Stimulated activated CD4-positive, alpha-beta T cell treated with anti-CD3 and anti-CD28 coated beads, Interleukin-12 subunit alpha, Interleukin-12 subunit beta, amount 100 ng/mL, for 48 hours (primary cell): ENCODE data around the gene CAPRIN2.

Experiments
- DNase-seq, 3 donors: peaks; one replicate each; pipeline ENCODE4 v3.0.0-alpha.2; 2020; ENCODE audit warnings: low read depth in 2 of 3, low spot score in 1 of 3

Gene CAPRIN2

DNA sequence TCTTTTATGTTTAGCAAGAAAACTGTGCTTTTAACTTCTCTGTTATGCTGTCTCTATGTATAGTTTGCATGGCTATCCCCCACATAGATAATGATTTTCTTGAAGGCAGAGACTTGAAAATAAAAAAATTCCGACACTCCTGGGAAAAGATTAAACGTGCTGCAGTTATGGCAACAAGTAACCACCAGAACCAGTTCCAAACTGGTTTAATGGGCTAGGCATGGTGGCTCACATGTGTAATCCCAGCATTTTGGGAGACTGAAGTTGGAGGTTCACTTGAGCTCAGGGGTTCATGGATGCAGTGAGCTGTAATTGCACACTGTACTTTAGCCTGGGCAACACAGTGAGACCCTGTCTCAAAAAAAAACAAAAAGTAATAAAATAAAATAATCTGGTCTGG is 15.1 kb upstream of the CAPRIN2 start:
- no peak for DNase-seq

DNA sequence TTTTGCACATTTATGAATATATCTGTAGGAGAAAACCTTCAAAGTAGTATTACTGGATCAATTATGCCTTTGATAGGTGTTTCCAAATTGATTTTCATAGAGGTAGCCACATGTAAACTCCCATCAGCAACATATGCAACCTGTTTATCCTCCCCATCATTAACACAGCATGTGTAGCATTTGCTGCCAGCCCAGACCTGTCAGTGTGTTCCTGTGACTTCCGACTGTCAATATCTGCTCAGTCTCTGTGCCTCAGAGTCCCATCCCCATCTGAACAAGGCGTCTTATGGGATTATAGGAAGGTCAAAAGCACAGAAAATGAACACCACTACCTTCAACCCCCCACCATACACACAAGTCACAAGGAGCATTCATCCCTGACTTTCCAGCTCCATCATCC is 9.5 kb upstream of the CAPRIN2 start:
- no peak for DNase-seq

DNA sequence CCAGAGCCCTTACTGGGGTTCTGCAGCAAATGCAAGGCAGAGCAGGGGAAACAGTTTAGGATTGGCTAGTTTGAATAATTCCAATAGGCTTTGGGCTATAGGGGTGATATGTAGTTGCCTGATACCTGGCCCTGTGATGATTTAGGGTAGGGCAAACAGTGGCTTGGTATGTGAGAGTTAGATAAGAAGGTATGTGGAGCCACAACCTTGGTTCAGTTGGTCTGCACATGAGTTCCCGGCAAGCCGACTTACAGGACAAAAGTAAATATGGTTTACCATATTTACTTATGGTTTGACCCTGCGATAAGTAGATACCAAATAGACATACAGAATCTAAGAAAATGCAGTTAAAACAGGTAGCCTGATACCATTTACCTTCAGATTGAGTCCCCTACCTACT is 8.3 kb upstream of the CAPRIN2 start:
- DNase-seq, result no peak

DNA sequence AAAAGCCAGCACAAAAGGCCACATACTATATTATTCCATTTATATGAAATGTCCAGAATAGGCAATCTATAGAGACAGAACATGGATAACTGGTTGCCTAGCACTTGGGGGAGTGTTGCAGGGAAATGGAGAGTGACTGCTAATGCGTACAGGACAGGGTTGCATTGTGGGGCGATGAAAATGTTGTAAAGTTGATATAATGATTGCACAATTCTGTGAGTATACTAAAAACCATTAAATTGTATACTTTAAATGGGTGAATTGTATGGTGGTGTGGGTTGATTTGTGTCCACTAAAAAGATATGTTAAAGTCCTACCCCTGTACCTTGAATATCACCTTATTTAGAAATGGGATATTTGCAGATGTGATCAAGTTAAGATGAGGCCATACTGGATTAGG is 7.0 kb upstream of the CAPRIN2 start:
- no peak for DNase-seq

DNA sequence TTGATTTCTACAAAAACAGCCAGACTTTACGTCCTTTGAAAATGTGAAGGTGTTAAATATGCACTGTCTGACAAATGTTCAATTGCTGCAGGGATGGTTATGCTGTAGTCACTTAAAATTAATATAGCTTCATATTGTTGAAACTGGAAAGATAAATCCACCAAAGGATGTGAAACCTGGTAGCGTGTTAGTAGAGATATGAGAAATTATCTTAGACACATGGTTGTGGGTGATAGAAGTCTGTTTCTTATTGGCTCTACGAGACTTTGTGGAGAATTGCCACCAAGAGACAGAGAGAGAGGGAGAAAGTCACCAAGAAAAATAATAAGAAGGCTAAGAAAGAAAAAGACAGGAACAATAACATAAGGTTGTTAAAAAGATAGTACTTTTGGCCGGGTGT is 2.6 kb upstream of the CAPRIN2 start:
- DNase-seq, result no peak

DNA sequence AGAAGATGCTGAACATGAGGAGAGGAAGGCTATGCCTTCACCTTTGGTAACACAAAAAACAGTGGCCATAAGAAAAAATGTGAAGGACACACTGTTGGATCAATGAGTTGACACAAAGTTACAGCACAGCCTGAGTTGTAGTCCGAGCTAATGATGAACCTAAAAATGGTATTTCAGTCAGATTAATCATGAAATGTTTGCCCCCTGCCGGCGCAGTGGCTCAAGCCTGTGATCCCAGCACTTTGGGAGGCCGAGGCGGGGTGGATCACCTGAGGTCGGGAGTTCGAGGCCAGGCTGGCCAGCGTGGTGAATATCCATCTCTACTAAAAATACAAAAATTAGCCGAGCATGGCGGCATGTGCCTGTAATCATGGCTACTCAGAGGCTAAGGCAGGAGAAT is 1.3 kb upstream of the CAPRIN2 start:
- no peak for DNase-seq

DNA sequence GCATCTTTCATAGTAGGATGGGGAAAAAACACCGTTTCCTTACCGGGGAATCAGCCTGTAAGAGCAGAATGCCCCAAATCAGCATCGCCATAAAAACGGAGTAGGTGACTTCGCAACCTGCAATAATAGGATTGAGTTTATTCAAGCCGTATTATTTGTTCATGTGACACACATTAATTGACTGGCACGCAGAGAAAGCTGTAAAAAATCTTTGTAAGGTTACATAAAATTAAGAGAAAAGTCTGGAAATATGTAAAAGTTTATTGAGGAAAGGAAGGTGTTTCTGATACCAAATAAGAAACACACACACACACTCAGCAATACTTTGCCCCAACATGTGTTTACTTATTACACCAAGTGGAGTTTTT is 628 bp upstream of the CAPRIN2 start:
- DNase-seq, result no peak

DNA sequence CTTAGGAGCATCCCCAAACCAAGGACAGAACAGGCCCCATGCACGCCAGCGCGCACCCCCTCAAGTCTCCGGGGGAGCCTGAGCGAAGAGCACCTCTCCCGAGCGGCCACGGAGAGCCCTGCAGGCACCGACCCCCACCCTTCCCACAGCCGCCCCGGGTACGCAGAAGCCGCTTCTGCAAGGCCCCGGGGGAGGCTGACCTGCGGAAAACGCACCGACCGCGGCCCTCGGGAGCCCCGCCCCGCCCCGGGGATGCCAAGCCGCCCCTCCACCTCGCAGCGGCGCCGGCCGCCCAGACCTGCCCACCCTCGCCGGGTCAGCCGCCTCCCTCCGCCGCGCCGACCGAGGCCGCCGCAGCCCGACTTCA is 385 bp downstream of the CAPRIN2 start:
- DNase-seq, result peak in 1 of 3 donors; percentile 1

DNA sequence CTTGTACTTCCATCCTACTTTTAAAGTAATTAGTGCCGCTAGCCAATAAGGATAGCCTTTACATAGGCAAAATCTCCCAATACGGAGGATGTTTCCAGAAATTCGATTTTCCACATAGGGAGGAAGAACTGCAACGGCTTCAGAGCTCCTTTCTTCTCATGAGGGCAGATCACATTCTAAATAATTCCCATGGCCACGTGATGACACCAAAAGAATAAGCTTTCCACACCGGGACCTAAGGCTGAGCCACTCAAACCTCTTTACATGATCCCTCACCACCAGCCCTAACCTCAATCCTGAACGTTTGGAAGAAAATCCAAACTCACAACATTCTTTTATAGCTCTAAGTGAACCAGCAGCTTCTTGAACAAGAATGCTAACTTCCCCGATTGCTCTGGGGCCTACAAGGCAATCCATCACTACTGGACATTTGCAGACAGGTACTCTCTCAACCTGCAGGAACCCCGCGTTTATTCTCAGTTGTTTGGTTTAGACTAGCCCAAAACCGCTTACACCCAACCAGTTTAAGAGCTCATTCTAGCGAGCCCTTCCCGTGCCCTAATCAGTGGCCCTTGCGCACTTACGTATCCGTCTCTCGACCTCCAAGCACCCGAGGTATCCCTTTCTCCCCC is 884 bp downstream of the CAPRIN2 start:
- DNase-seq, result peak in 1 of 3 donors; percentile 7

DNA sequence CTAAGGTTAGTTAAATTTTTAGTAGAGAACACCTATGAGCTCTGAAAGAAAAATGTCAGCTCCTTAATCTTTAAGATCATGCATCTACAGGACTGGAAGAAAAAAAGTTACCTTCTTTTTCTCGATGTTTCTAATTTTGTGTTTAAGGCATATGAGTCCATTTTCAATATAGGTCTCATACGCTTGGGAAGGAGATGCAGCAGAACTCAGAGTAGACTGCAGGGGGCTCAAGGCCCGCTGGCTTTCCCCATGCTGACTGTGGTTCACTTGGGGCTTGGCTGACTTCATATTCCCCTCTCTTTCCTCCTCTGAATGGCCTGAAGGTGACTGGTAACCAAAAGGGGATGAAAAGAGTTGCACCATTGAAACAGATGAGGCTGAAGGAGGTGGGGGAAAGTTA is 1.5 kb downstream of the CAPRIN2 start:
- DNase-seq, result peak in 1 of 3 donors; percentile 2

DNA sequence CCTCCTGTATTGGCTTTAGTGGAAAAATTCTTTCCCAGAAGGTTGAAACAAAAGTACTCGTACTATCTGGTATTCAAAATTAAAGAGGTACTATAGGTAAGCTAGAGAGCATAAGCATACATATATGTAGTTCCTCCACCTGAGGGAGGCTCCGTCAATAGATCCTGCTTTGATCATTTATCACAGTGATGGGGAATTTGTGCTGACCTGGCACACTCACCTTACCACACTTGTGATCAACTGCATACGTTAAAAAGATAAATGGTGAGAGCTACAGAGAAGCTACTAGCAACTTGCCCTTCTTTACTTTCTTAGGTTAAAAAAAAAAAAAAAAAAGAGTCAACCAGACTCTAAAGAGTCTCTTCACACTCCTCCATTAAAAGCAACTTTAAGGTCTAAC is 2.5 kb downstream of the CAPRIN2 start:
- DNase-seq, result no peak

DNA sequence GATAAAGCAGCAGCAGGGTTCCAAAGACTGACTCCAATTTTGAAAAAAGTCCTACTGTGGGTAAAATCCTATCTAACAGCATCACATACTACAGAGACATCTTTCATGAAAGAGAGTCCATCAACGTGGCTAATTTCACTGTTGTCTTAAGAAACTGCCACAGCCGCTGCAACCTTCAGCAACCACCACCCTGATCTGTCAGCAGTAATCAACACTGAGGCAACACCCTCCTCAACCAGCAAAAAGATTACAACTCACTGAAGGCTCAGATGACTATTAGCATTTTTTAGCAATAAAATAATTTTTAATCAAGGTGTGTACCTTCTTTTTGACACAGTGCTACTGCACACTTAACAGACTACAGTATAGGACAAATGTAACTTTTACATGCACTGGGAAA is 6.6 kb downstream of the CAPRIN2 start:
- DNase-seq, result no peak

DNA sequence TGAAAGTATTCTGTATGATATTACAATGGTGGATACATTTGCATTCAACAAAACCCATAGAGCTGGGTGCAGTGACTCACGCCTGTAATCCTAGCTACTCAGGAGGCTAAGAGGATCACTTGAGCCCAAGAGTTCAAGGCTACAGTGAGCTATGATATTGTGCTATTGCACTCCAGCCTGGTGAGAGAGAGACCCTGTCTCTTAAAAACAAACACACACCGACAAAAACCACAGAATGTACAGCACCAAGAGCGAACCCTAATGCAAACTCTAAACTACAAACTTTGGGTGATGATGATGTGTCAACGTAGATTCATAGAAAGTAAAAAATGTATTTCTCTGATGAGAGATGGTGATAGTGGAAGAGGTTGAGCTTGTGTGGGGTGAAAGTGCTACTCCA is 8.6 kb downstream of the CAPRIN2 start:
- DNase-seq, result no peak

DNA sequence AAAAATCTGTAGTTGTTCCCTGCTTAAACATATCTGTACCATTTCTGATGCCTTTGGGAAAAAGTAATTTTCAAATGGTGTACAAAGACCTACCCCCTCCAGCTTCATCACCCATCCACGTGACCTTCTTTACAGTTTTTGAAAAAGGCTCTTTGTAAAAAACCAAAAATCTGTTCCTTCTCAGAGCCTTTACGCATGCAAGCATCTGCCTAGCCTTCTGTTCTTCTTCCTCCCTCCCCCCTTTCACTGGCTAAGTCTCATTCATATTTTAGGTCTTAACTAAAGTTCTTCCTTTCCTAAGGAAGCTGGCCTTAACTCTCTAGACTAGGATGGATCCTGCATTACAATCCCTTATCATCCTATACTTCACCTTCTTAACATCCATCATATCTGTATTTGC is 10.4 kb downstream of the CAPRIN2 start:
- no peak for DNase-seq

DNA sequence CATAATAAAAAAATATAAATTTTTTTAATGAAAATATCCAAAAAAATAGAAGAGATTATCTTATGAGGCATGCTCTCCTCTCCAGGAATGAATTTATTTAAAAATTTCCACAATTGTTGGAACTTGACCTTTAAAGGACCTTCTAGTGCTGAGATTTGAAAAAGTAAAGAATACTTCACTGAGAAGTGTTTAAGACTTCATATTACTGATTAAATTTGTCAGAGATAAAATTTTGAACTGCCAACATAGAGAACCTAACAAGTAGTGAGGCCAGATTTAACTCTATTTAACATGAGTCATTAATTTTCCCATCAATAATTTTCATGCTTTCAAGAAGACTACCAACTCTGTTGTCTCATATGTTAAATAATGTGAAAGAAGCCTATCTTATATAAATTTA is 14.5 kb downstream of the CAPRIN2 start:
- no peak for DNase-seq

DNA sequence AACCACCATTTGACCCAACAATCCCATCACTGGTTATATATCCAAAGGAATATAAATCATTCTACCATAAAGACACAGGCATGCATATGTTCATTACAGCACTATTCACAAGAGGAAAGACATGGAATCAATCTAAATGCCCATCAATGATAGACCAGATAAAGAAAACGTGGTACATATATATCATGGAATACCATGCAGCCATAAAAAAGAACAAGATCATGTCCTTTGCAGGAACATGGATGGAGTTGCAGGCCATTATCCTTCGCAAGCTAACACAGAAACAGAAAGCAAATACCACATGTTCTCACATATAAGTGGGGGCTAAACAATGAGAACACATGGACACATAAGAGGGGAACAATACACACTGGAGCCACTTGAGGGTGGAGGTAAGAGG is 15.7 kb downstream of the CAPRIN2 start:
- DNase-seq, result no peak

DNA sequence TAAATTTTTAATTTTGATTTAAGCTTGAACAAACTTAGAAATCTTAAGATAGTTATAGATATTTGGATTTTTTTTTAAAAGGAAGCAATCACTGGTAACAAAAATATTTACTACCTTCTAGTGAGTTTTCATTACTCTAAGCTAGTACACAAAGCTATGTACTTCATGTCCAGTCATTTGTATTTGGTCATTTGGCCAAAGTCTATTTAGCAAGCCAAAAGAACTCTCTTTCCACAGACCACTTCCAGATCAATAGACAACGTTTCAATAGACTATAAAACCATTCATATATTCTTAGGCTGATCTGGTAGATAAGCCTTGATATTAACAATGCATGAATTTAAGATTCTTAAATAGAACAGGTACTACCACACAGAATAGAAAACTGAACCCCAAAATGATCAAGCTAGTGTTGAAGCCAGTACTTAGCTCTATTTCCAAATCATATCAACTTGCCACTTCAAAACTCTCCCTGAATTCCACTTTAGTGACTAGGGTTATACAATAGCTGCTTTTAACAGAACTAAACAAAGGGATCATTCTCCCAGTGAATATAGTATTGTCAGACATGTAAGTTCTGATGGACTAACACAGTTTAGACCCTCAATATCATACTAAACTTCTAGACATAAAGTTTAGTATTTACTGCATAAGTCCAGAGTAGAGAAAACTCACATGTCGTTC is 21.7 kb downstream of the CAPRIN2 start:
- DNase-seq, result no peak

DNA sequence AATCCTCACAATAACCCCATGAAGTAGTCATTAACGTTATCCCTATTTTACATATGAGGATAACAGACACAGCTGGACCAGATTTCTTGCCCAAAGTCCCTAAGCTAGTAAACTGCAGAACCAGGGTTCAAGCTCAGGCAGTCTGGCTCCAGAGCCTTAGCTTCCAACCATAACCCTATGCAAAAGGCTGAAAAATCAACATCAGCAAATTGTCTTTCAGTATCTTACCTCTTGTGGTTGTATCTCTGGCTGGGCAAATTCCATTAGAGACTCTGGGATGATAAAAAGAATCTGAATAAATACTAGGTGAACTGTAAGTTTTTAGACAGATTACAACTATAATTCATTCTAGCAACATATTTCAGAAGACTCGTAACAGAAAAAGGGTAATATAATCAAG is 24.7 kb downstream of the CAPRIN2 start:
- no peak for DNase-seq

DNA sequence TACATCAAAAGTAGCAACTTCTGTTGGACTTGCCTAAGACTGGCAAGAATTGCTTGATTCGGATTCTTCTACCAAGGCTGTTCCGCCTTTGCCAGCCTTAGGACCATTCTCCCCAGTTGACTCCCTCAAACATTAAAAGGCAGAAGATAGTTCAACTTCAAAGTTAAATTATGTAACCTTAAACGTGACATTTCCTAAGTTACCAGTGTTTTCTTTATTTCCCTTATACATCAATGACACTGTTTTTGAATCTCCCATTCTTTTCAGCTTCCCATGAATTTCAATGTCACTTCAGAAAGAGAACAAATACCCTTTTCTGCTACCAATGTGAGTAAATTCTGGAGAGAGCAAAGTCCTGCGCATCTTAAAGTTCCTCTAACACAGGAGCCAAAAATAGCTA is 25.2 kb downstream of the CAPRIN2 start:
- DNase-seq, result no peak

DNA sequence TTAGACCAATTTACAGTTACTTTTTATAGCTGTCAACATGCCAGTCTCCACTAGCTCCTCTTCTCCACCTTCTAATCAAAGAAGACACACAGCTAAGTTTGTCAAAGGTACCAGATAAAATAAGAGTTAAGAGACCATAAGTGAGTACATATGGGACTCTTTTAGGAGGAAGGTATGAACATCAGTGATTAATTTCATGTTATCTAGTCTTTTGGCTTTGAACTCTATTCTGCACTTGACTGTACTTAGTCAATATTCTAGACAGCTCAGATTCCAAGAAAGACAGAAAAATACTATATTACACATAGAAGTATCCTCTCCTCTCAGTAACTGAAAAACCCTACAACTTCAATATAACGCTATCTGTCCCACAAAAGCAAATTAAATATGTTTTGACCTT is 28.1 kb downstream of the CAPRIN2 start:
- no peak for DNase-seq

DNA sequence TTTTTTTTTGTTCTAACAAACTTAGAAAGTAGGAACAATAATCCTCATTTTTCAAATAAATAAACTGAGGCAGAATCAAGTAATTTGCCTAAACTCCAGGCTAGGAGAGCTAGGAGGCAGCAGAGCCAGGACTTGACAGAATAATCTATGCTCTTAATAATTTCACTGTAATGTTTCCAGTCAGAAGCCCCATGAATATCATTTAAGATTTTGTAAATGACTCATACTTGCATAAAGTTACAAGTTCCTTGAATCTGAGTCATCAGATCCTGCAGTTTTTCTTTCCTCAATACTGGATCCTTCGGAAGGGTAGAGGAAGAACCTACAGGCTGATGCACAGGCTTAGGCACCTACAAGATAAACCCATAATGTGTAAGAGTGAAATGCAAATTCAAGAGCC is 29.0 kb downstream of the CAPRIN2 start:
- DNase-seq, result no peak

DNA sequence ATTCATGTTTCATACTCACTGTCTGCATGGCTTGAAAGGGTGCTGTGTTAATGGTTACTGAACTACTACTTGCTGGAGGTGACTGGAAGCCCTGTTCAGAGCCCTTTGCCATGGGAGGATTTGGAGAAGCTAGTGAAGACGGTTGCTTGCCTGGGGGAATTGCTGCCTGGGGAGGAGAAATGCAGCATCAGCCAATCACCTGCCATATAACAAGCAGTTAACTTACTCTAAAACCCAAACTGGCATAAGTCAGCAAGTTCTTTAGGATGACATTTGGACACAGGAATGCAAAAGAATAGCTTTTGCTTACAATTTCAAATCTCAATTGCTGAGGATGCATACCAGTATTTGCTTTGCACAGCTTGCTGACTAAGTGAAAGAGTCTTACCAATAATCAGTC is 35.7 kb downstream of the CAPRIN2 start:
- no peak for DNase-seq

DNA sequence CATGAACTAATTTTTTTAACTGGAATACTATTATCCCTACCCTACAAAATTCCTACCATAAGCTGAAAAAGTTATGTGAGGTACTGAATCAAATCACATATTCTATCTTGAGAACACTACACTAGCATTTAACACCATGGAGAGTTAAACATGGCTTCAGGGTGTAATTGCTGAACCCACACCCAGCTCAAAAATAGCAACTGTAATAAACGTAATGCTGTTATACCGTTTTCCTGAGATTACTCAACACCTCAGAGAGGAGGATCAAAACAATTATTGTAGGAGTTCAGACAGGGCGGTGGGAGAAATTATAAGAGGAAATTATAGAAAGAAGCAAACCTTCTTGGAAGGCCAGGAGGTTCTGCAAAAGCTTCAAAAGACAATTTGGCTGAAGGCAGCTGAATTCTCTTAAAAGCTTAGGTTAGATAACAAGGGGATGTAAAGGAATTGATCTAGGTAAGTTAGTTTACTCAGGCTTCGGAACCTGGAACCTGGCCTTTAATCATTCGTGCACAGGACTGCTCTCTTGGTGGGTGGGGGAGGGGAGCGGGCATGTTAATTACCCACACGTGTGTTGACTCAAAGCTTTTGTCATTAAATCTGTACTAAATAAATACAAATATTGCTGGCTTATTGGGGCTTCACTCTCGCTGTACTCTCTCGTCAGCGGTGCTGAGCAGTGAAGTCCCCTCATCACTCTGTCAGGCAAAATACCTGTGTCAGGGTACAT is 47.0 kb downstream of the CAPRIN2 start:
- no peak for DNase-seq
